GM08714 (cell line): Measurements from ENCODE around the gene C1orf94.

Experiments
- H3K4me3 ChIP-seq: fragments of 200-500 bp; sonication (Bioruptor generic); 2 replicates; pipeline ENCODE4 v1.5.1; 2014; ENCODE audit warnings: mild to moderate bottlenecking, low read length, inconsistent platforms
- ZNF274 ChIP-seq: IDR thresholded peaks from 2 replicates; pipeline ENCODE4 v1.6.1; 2012; ENCODE audit warnings: mild to moderate bottlenecking, low read depth, low read length

The C1orf94 gene

DNA sequence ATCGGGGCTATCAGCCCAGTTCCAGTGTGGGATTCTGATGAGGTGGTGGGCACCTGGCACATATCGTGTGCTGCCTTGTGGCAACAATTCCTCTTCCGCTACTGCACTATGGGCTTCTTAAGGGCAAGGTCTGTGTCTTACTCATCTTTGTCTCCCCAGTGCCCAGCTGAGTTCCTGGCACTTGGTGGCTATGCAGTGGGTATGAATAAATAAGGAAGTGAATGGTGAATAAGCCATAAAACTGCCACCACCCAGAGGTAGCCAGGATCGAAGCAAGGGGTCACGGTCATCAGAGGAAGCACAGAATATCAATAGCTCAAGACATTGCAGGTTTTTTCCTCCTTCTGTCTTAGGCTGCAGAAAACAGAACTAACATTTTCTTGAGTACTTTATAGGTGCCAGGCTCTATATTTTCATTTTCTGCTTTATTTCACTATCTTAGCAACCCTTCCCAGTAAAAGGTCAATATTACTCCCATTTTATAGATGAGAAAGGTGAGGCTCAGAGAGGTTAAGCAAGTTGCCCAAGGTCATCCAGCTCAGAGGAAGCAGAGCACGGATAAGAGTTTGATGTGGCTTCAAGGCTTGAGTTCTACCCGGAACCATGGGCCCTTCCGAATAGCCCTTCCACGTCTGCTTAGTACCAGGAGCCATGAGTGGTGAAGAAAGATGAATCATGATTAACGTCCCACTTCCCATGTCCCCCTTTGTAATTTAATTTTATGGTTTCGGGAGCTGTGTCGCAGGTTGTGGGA, 10.2 kb downstream of the C1orf94 start:
- TF ChIP-seq ZNF274, result no peak

DNA sequence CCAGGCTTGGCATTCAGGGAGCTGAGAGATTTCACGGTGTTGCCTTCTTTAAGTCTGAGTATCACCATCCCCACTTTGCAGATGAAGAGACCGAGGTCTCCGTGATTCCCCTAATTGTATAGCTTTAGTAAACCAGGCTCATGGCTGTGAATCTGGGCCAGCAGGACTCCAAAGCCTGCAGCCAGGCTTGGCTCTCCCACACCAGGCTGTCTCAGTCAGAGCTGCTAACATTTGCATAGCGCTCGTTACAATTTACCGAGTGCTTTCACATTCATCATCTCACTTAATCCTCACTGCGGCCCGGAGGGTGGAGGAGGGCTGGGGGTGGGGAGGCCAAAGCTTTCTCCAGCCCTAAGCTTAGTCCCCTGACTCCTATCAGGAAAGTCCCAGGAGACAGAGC, 11.7 kb downstream of the C1orf94 start:
- TF ChIP-seq ZNF274, result no peak
- no peak overlapping the region for H3K4me3 ChIP-seq

More for the DNA sequence above, 10.2 kb downstream of the C1orf94 start:
- H3K4me3 ChIP-seq, result no peak overlapping the region

DNA sequence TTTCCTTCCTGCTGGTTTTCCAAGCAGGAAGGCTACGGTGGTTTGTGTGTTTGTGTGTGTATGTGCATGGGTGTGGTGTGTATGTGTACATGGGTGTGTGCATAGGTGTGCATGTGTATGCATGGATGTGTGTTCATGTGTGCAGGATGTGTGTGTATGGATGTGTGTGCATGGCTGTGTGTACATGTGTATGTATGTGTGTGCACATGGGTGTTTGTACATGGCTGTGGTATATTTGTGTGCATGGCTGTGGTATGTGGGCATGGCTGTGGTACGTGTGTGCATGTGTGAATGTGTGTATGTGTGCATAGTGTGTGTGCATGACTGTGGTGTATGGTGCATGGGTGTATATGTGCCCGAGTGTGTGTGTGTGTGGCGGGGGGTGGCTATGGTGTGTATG, 12.3 kb downstream of the C1orf94 start:
- no peak overlapping the region for H3K4me3 ChIP-seq
- no peak for TF ChIP-seq ZNF274

DNA sequence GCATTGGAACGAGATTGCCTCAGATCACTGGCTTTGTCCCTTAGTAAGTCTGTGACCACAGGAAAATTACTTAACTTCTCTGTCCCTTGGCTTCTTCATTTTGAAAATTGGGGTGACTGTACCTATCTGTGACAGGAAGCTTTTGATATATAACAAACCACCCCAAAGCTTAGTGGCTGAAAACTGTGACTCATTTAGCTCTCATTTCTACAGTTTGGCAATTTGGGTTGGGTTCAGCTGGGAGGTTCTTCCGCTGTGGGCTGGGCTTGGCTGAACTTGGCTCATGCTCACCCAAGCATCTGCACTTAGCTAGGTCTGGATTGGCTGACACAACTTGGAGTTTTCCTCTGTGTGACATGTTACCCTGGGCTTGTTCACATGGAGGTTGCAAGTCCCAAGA, 14.0 kb downstream of the C1orf94 start:
- H3K4me3 ChIP-seq, result no peak overlapping the region
- no peak for TF ChIP-seq ZNF274

DNA sequence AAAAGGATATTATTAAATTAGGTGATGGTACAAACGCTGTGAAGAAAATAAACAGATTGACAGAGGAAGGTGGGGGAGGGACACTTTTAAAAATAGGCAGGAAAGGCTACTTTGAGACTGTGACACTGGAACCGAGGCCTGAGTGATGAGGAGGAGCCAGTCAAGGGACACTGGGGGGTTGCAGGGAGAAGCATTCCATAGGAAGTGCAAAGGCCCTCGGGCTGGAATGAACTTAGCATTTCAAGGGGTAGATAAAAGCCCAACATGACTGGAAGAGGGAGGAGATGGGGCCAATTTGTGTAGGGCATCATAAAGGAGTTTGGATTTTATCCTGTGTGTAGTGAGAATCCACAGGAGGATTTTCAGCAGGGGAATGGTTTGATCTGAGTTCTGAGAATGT, 15.9 kb downstream of the C1orf94 start:
- no peak for TF ChIP-seq ZNF274

DNA sequence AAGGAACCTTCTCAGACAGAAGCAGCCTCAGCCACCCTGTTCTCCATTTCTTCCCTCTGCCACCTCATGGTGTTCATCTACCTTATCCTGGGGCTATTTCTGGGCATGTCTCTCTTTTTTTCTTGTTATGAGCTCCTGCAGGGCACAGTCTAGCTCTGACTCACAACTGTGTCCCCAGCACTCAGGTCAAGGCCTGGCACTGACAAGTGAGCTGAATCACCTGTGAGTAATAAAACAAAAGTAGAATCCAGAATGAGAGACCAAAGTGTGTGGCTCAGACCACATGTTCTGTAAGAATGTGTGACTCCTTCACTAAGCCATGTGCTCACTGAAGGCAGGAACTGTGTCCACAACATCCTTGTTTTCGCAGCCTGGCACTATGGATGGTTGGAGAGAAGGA, 23.2 kb downstream of the C1orf94 start:
- TF ChIP-seq ZNF274, result no peak
- H3K4me3 ChIP-seq, result no peak overlapping the region

More for the DNA sequence above, 15.9 kb downstream of the C1orf94 start:
- no peak overlapping the region for H3K4me3 ChIP-seq

DNA sequence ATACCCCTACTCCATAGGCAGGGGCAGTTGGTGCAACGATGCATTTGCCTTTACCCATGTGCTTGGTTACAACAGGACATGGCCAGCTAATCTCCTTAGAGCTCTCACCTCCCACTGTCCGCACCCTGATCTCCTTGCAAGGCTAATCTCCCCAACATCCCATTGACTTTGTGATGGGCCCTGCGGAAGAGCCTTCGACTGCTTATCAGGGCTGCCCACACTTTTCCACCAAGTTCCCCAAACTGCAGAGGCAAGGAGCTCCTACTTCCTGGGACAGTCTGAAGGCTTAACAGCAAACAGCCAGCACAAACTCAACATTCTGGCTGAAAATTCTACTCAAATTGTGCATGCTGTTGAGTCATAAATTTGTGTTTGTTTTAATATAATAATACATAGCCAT, 36.0 kb downstream of the C1orf94 start:
- no peak for TF ChIP-seq ZNF274
- no peak overlapping the region for H3K4me3 ChIP-seq

DNA sequence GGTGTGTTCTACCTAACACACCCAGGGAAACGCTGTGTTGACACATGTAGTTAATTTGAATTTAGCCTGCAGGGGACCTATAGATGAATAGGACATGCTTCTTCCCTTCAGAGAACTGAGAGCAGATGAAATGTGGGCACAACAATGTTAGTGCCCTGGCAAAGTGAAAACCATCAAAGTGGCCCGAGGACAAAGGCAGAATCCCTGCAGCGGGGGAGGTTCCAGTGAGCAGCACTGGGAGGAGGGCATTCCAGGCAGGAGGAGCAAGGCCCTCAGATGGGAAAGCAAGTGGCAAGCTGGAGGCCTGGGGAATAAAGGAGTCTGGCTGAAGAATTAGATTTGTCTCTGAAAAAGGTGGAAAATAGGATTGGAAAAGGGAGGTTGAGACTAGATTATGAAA, 37.2 kb downstream of the C1orf94 start:
- no peak overlapping the region for H3K4me3 ChIP-seq
- TF ChIP-seq ZNF274, result no peak

DNA sequence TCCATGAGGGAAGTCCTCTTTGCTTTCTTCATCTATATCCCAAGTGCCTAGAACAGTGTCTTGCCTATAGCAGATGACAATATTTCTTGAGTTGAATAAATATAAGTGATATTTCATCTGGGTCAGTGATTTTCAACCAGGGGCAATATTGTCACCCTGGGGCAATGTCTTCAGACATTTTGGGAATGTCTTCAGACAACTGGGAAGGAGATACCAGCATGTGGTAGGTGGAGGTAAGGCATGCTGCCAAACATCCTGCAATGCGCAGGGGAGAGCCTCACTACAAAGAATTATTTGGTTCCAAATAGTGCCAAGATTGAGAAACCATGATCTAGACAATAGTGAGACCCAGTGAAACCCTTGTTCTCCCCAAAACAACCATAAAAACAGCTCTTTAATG, 54.7 kb downstream of the C1orf94 start:
- H3K4me3 ChIP-seq, result no peak overlapping the region
- no peak for TF ChIP-seq ZNF274

DNA sequence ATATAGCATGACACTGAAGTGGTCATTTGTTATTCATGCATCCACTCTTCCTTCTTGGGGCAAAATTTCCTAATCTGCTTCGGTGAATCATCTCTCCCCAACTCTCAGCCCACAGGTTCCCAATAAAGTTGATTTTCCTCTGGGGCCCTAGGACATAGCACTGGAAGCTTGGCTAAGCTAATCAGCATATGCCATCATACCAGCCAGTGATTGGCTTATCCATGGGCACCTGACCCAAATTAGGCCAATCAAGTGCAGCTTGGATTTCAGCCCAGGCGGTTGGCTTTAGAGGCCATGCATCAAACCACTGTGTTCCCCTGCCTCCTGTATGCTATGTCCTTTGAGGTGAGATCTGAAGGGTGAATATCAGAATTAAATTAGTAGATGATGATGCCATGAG, 58.9 kb downstream of the C1orf94 start:
- no peak overlapping the region for H3K4me3 ChIP-seq
- no peak for TF ChIP-seq ZNF274

DNA sequence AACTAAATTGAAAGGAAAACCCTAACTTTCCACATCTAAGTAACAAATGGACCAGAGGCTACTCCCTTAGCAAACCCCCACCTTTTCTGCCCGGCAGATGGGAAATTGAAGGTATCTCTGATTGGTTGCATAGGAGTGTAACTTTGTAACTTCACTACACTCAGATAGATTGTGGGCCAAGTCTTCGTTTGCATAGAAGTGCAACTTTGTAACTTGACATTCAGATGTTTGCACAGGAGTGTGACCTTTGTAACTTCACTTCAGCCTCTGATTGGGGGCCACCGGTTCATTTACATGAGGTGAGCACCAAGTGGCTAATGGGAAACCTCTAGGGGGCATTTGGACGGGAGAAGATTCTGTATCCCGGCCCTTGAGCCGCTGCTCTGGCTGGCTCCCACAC, 59.4 kb downstream of the C1orf94 start:
- no peak overlapping the region for H3K4me3 ChIP-seq
- TF ChIP-seq ZNF274, result no peak

DNA sequence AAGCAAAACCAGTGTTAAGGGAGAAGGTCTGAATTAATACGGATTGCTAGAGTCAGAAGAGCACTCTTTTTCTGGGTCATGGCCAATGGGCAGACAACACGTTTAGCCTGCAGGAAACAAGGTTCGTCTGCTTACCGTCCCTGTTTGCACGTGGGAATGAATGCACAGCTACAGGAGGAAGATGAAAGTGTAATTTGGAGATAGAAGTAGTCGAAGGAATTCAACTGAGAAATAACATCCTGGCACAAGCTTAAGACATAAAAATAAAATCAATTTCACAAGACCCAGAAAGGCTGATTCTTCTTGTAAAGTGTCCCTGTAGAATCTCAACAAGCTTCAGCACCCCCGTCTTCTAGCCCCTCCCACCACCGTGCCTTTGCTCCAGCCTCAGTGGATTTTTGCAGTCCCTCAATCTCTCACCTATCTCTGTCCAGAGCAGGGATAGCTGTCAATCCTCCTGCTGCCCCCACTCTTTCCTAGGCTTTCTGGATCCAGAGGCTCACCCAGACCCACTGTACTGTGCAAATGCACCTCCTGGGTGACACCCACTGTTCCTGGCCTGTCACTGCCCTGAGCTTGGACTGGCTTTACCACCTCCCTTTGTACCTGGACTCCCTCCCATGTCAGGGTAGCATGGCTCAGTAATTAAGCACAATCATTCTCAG, 60.6 kb downstream of the C1orf94 start:
- no peak for TF ChIP-seq ZNF274
- no peak overlapping the region for H3K4me3 ChIP-seq

DNA sequence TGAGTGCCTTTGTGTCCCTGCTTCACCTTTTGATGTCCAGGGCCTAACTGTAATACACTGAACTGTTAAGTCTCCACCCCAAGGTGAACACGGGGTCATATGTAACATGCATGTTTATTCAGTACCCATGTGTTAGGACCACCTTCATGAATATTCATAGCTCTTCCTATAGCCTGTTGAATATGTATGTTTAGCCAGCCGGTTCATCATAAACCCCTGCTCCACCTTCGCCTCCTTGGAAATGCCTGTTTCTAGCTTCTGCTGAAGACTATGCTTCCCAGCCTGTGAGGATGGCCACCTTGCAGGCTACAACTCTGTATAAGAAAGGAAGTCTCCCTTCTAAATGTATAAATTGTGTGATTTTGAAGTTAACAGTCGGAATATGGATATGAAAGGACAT, 69.3 kb downstream of the C1orf94 start:
- H3K4me3 ChIP-seq, result no peak overlapping the region
- no peak for TF ChIP-seq ZNF274

DNA sequence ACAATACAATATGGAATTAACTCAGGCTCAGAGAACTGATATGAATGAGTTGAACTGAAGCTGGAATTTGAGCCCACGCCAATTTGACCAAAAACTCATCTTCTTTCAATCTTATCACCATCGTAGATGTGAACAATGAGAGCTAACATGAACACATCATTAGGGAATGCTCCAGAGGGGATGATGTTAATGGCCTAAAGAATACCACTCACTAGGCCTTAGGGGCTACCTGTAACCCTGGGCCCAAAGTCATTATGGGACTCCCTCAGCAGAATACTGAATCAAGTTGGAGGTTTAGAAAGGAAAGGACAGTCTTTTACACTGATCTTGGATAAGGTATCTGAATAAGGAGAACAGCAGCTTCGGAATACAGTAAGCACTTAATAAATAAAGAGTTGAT, 73.6 kb downstream of the C1orf94 start:
- no peak for TF ChIP-seq ZNF274
- H3K4me3 ChIP-seq, result no peak overlapping the region

DNA sequence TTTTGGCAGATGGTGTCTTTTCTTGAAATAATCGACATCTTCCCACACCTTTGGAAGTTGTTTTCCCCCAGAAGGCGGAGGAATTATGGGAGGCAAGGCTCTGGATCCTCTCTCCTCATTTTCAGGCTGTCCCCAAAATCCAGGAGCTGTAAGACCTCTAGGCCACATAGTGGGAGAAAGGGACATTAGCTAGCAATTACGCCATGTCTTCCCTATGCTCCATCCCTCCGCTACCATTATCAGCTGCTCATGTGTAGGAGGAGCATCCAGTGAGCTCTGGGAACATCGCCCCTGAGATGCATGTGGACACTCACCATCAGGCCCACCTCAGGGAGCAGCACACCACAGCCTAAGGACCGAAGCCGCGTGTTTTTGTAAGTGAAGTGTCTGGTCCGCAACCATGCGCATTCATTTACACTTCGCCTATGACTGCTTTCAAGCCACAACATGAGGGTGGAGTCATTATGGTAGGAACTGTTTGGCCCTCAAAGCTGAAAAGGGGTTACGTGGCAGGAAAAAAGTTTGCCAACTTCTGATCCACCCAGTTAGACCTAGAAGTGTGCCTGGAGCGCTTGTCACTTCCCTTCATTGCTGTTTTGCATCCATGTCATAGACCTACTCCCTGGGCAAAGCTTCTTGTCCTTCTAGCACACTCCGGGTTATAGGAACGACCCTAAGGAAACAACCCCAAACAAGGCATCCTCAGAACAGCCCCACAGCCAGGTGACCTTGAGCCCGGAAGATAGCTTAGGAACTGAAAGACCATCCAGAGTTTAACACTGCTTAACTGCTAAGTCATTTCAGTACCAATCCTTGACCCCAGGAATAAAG, 85.5 kb downstream of the C1orf94 start:
- no peak overlapping the region for H3K4me3 ChIP-seq
- no peak for TF ChIP-seq ZNF274
